Stomach smooth muscle (tissue), 2 donors: ENCODE measurements around the gene C16orf95.

Experiments used
- H3K27ac ChIP-seq: one replicate; pipeline ENCODE4 v1.7.0; 2013; ENCODE audit warnings: mild to moderate bottlenecking, low read length, inconsistent platforms
- H3K27me3 ChIP-seq, 2 donors: one replicate each; pipeline ENCODE4 v1.7.0; 2013; ENCODE audit warnings: low read length in 2 of 2; ENCODE audit not compliant: insufficient read depth in 2 of 2, control insufficient read depth in 1 of 2
- H3K36me3 ChIP-seq, 2 donors: one replicate each; pipeline ENCODE4 v1.7.0; 2013; ENCODE audit warnings: low read length in 2 of 2; ENCODE audit not compliant: control insufficient read depth in 2 of 2, insufficient read depth in 2 of 2
- H3K4me1 ChIP-seq: one replicate; pipeline ENCODE4 v1.7.0; 2013; ENCODE audit warnings: low read length; ENCODE audit not compliant: control insufficient read depth, insufficient read depth
- H3K4me3 ChIP-seq, 2 donors: one replicate each; pipeline ENCODE4 v1.7.0; 2013; ENCODE audit warnings: low read length in 2 of 2
- H3K9ac ChIP-seq, 2 donors: one replicate each; pipeline ENCODE4 v1.7.0; 2013; ENCODE audit warnings: low read length in 2 of 2, mild to moderate bottlenecking in 1 of 2
- H3K9me3 ChIP-seq, 2 donors: one replicate each; pipeline ENCODE4 v1.7.0; 2013; ENCODE audit warnings: low read length in 2 of 2; ENCODE audit not compliant: control insufficient read depth in 2 of 2
- donor health status: healthy.
- donor health status: Pancreatic carcinoma.

Gene C16orf95

GRCh38 chr16:87330646-87331045 is 13.5 kb upstream of the C16orf95 start:
- peaks cover 12% of the 10 kb centered on the region for H3K4me1 ChIP-seq
- no peaks in the 10 kb centered on the region for H3K27me3 ChIP-seq
- H3K27ac ChIP-seq: no peak overlapping the region
- H3K9me3 ChIP-seq: no peaks in the 10 kb centered on the region
- peaks cover 34 to 41% of the 10 kb centered on the region in 2 donors for H3K36me3 ChIP-seq
- no peak overlapping the region for H3K9ac ChIP-seq
- no peak overlapping the region for H3K4me3 ChIP-seq

DNA sequence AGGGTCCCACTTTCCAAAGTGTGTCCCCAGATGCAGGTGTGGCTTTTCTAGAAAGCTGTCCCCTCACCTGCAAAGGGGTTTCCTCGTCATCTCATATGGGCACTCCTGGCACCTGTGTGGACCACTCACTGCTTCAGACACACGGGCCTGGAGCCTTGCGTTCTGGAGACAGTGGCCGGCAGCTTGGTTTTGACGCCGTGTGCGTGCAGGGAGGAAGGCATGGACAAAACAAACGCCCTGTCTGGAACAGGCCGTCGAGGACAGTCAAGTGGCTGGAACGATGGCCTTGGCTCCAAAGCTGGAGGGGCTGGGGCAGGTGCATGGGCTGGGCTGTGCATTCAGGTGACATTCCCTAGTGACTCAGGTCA is 13.0 kb upstream of the C16orf95 start:
- no peak overlapping the region for H3K9ac ChIP-seq
- H3K9me3 ChIP-seq: no peaks in the 10 kb centered on the region
- H3K27ac ChIP-seq: no peak overlapping the region
- H3K27me3 ChIP-seq: no peaks in the 10 kb centered on the region
- H3K36me3 ChIP-seq: peaks cover 33 to 40% of the 10 kb centered on the region in 2 donors
- H3K4me3 ChIP-seq: no peak overlapping the region
- H3K4me1 ChIP-seq: peaks cover 15% of the 10 kb centered on the region

DNA sequence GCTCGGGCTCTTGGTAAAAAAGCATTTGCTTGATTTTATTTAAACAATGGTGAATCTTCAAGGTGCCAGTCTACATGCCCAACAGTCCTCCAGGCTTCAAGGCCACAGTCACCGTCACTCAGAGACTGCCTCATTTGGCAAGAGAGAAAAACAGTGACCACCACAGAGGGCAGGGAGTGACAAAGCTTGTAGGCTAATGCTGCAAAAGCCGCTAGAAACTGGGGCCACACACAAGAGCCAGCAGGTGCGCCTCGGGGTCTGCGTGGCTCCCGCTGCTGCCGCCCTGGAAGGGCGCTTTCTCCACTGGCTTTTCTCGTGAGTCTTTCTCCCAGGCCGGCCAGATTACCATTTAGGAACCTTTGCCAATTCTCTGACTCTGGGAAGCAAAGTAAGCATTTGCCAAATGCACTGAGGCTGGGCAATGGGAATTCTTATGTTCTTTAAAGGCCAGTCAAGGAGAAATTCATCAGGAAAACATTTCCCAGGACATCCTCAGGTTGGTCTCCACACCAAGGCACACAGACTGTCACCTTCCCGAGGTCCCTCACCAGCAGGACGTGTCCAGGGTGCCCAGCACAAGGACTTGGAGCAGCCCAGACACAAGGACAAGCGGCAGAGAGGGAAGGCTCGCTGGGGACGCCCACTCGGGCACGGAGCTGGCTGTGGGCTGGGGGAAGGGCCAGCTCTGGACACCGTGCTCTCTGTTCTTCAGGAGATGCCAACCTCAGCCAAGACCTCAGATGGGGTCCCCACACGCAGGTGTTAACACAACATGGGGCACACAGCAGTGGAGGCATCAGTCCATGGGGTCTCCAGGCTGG is 12.5 kb upstream of the C16orf95 start:
- H3K4me1 ChIP-seq: peaks cover 20% of the 10 kb centered on the region
- no peak overlapping the region for H3K27ac ChIP-seq
- H3K4me3 ChIP-seq: no peak overlapping the region
- H3K36me3 ChIP-seq: peaks cover 30 to 34% of the 10 kb centered on the region in 2 donors
- no peaks in the 10 kb centered on the region for H3K27me3 ChIP-seq
- no peak overlapping the region for H3K9ac ChIP-seq
- H3K9me3 ChIP-seq: no peaks in the 10 kb centered on the region

DNA sequence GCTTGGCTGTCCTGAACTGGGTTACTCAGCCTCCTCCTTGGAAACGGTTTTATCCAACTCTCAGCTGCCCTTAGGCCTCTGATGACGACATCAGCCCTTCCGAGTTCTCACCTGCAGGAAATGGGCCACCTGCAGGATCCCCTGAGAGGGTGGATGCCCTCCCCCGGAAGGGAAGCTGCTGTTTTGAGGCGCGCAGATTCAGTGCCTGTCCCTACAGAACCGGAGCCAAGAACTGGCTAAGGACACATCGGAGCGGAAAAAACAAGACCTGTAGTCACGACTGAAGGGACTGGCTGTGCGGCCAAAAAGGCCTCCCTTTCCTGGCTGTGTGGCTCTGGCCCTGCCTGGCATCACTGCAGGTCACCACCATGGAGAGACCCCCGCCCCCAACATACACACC is 11.7 kb upstream of the C16orf95 start:
- Histone ChIP-seq H3K4me3 (no peak overlapping the region), H3K4me1 (peaks cover 24% of the 10 kb centered on the region), H3K36me3 (peaks cover 22 to 27% of the 10 kb centered on the region in 2 donors), H3K9me3 (no peaks in the 10 kb centered on the region), H3K27me3 (no peaks in the 10 kb centered on the region), H3K27ac (no peak overlapping the region), H3K9ac (no peak overlapping the region)

DNA sequence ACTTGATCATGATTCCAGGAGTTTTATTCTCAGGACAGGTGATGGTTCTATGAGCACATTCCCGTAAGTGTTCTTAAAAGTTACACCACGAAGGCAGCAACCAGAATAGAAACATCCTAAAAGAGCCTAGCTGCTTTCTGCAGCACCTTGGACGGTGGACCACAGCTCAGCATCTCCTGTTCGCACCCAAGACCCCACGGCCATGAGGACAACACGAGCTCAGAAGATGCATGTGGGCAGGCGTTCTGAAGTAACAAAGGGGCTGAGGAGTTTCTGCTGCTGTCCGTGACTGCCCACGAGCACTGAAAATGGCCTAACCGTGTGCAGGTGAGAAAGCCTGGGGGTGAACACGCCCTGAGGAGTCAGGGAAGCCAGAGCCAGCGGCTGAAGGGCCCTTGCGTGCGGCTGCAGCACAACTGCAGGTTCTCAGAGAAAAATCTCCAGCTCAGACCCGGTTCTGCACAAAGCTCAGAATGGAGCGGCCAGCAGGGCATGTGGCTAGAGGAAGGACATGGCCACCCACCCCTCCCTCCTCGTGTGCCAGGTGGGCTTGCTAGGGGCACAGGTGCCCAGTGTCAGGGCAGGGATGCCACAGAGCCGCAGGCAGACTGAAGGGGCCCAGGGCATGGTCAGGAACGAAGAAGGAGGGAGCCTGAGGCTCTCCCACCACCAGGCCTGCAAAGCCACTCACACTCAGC is 10.8 kb upstream of the C16orf95 start:
- H3K9ac ChIP-seq: no peak overlapping the region
- H3K36me3 ChIP-seq: peaks cover 20 to 27% of the 10 kb centered on the region in 2 donors
- H3K9me3 ChIP-seq: no peaks in the 10 kb centered on the region
- H3K27ac ChIP-seq: no peak overlapping the region
- H3K27me3 ChIP-seq: no peaks in the 10 kb centered on the region
- H3K4me1 ChIP-seq: peaks cover 24% of the 10 kb centered on the region
- no peak overlapping the region for H3K4me3 ChIP-seq

DNA sequence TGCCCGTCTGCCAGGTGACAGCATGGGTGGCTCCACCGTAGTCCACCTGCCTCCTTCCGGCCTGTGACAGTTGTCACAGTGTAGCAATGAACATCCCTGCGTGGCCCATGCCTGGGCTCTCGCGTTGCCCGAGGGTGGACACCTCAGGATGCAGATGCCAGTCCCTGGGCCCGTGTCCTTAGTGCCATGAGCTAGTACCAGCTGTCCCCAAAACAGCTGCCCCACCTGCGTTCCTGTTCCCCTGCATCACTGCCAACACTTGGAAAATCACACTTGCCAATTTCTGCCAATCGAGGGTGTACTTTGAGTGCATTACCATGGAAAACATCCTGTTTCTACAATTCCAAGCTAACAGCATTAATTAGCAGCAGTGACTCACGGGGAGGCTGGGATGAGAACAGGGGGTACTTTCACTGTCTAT is 9.0 kb upstream of the C16orf95 start:
- Histone ChIP-seq H3K36me3 (peaks cover 20 to 25% of the 10 kb centered on the region in 2 donors), H3K9ac (no peak overlapping the region), H3K27me3 (no peaks in the 10 kb centered on the region), H3K27ac (no peak overlapping the region), H3K9me3 (no peaks in the 10 kb centered on the region), H3K4me1 (peaks cover 20% of the 10 kb centered on the region), H3K4me3 (no peak overlapping the region)

- no peaks in the 10 kb centered on the region for H3K9me3 ChIP-seq
- peaks cover 13 to 18% of the 10 kb centered on the region in 2 donors for H3K36me3 ChIP-seq
- no peak overlapping the region for H3K9ac ChIP-seq
- peaks cover 18% of the 10 kb centered on the region for H3K4me1 ChIP-seq
- no peak overlapping the region for H3K4me3 ChIP-seq
- no peaks in the 10 kb centered on the region for H3K27me3 ChIP-seq
- no peak overlapping the region for H3K27ac ChIP-seq
Observed at GRCh38 chr16:87325423-87325858, 8.2 kb upstream of the C16orf95 start.

DNA sequence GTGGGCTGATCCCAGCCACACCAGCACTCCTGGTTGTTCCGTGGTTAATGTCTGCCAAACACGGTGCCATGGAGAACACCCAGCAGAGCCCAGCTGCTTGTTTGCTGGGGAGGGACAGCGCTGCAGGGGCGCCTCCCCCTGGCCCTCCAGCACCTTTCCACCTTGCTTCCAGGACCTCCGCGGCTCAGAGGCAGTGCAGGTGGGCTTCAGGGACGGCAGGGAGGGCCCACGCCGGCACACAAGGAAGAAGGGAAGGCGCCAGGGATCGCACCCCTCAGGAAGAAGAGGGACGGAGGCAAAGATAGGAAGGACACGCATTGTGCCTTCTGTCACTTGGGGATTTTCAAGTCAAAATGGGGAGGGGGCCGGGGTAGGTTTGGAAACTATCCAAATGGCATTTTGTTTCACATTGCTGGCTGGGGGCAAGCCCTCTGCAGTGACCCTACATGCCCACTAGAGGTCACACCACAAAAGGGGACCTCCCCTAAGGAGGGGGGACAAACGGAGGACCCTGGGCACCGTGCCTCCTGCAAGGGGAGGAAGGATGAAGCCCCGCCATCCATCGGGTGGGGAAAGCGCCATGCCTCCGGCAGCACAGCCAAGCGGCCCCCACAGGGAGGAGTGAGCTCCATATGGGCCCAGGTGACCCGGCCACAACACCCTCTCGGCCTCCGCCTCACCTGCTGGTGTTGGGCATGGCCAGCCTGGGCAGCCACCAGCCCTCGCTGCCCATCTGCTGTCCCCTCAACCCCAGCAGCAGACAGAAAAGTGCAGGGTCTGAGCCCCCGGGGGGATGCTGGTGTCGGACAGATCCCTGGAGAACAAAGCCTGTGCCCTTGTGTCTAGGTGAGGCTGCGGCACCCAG is 7.5 kb upstream of the C16orf95 start:
- Histone ChIP-seq H3K9me3 (no peaks in the 10 kb centered on the region), H3K4me1 (peaks cover 18% of the 10 kb centered on the region), H3K27me3 (no peaks in the 10 kb centered on the region), H3K9ac (no peak overlapping the region), H3K36me3 (peaks cover 5 to 11% of the 10 kb centered on the region in 2 donors), H3K27ac (no peak overlapping the region), H3K4me3 (no peak overlapping the region)

GRCh38 chr16:87323727-87324410 is 6.7 kb upstream of the C16orf95 start:
- peaks cover 4 to 5% of the 10 kb centered on the region in 2 donors for H3K36me3 ChIP-seq
- H3K4me3 ChIP-seq: no peak overlapping the region
- no peak overlapping the region for H3K27ac ChIP-seq
- no peaks in the 10 kb centered on the region for H3K27me3 ChIP-seq
- peaks cover 18% of the 10 kb centered on the region for H3K4me1 ChIP-seq
- H3K9ac ChIP-seq: no peak overlapping the region
- no peaks in the 10 kb centered on the region for H3K9me3 ChIP-seq
